Fibroblast of villous mesenchyme (primary cell): ENCODE measurements around the gene RASA3. TPM values are rescaled to one million over a fixed set of nuclear protein-coding genes. Genes with fewer than 3 reads are reported as not detected.

Source experiments
- DNase-seq: peaks from one replicate; pipeline ENCODE4 v3.0.0-alpha.2; 2010; ENCODE audit warnings: low read depth
- H3K4me3 ChIP-seq: 2 replicates; pipeline ENCODE4 v1.5.1; 2011; ENCODE audit warnings: low read depth, mild to moderate bottlenecking, low read length
- total RNA-seq: library from RNA; depleted of rRNA; stranded (reverse); fragments of >200 nt; gene quantifications from 2 replicates; pipeline ENCODE4 v1.2.3, GENCODE V29; 2012
- TF ChIP-seq, protein P1 (sequence below): IDR thresholded peaks from 2 replicates; pipeline ENCODE4 v1.5.1; 2012; ENCODE audit warnings: low read depth, mild to moderate bottlenecking, low read length; ENCODE audit not compliant: insufficient read depth

RASA3 gene
- total RNA-seq, 1 donor: 34.1 TPM

DNA sequence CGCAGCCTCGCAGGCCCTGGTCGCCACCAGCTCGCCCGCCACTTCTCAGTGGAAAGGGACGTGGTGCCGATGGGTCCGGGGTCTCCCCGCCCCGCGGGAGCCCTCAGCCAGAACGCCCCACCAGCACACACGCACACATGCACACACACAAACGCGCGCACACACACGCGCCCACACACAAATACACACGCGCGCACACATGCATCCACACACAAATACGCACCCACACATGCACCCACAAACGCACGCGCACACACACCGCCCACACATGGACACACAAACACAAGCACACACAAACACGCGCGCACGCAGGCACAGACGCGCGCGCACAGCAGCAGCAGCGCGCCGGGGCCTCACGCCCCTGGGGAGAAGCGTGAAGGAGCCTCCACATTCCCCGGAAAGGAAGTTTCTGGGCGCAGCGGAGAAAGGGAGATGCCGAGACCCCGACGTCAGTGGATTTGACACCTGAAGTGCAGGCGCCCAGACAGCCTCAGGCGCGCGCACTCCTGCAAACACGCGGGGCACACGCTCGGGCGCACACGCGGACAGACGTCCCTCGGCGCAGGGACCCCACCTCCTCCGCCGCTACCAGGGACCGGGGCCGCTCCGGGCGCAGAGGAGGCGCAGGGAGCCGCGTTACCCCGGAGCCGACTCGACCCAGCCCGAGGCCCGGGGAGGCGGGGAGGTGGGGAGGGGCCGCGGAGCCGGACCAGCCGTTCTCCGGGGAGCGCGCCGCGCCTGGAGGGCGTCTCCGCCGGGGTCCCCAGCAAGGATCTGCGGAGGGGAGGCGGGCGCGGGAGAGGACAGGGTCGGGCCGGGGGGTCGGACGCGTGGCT lies 622 bp downstream of the RASA3 start:
- DNase-seq: no peak

DNA sequence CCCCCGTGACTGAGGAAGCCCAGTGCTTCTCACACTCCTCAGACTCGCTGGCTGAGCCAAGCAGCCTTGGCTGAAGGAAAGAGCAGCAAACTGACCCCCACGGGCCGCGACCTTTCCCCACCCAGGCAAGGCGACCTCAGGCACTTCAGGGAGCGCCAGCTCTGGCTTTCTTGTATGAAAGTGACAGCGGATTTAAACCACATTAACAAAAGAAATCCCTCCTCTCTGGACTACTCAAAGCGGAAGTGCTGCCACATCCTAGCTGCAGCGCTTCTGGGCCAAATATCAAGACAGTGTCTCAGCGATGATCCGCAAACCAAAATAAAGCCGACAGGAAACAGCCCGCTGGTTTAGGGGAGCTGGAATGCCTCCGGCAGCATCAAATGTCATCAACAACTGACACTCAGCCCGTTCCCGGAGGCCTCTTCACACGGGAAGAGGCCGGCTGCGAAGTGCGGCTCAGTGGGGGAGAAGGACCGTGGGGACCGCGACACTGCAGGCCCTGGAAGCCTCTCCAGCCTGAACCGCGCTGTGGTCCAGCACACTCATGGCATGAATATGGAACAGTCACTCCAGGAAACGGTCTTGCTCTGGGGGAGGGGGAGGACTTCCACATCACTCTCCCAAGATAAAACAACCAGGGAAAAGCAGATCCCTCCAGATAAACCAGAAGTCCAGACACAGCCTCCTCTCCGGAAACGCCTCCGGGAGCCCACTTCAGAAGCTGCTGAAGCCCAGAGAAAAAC lies 1.4 kb downstream of the RASA3 start:
- DNase-seq: peak; percentile 91
- TF ChIP-seq, protein P1, sequence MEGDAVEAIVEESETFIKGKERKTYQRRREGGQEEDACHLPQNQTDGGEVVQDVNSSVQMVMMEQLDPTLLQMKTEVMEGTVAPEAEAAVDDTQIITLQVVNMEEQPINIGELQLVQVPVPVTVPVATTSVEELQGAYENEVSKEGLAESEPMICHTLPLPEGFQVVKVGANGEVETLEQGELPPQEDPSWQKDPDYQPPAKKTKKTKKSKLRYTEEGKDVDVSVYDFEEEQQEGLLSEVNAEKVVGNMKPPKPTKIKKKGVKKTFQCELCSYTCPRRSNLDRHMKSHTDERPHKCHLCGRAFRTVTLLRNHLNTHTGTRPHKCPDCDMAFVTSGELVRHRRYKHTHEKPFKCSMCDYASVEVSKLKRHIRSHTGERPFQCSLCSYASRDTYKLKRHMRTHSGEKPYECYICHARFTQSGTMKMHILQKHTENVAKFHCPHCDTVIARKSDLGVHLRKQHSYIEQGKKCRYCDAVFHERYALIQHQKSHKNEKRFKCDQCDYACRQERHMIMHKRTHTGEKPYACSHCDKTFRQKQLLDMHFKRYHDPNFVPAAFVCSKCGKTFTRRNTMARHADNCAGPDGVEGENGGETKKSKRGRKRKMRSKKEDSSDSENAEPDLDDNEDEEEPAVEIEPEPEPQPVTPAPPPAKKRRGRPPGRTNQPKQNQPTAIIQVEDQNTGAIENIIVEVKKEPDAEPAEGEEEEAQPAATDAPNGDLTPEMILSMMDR: no peak

More for the DNA sequence above, 622 bp downstream of the RASA3 start:
- H3K4me3 ChIP-seq: peak overlapping the region; percentile 82
- TF ChIP-seq, protein P1: no peak

DNA sequence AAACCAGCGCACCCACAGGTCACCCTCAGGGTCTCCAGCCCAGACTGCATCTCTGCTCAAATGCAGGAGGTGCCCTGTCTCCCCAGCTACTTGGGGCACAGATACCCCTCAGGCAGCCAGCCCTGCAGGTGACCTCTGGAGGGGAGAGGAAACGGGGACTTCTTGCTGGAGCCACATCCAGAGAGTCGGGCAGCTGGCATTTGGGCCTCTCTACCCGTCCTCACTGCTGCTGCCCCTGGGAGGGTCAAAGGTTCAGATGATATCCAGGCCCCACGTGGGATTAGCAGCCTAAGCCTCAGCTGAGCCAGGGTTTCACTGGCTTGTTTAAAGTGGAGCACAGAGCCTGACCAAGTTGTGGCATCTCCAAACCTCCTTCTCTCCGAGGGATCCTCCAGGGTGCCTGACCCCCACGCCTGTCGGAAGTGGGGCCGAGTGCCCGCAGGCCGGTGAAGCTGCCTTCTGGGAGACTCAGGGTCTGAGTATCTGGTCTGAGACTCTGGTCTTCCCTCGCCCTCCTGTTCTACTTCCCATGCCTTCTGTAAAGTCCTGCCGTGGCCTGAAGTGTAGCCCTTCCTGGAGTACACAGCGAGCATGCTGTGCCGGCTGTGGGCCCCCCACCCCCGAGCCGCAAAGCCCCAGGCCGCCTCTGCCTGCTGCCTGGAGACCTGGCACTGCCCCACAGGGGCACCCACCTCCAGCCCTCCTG lies 2.1 kb downstream of the RASA3 start:
- TF ChIP-seq, protein P1: no peak
- DNase-seq: peak; percentile 78
- H3K4me3 ChIP-seq: peak overlapping the region; percentile 82

More for the DNA sequence above, 1.4 kb downstream of the RASA3 start:
- peak overlapping the region; percentile 82 for H3K4me3 ChIP-seq

DNA sequence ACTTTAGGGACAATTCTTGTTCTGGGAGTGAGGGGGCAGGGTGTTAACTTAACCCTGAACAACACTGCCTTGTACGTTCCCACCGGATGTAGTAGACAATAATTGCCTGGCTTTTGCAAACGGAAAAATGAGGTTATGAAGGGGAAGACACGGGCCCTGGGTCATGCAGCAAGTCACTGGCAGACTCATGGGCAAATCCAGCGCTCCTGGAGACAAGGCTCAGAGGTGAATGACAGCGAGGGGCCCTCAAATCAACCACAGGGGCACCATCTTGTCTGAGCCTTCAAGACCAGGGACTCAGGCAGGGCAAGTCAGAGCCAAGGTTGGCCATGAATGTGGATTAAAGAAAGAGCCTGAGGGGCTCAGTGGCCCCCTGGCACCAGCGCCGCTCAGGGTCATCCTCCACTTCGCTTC lies 2.8 kb downstream of the RASA3 start:
- H3K4me3 ChIP-seq: peak overlapping the region; percentile 82
- TF ChIP-seq, protein P1: no peak
- DNase-seq: no peak

DNA sequence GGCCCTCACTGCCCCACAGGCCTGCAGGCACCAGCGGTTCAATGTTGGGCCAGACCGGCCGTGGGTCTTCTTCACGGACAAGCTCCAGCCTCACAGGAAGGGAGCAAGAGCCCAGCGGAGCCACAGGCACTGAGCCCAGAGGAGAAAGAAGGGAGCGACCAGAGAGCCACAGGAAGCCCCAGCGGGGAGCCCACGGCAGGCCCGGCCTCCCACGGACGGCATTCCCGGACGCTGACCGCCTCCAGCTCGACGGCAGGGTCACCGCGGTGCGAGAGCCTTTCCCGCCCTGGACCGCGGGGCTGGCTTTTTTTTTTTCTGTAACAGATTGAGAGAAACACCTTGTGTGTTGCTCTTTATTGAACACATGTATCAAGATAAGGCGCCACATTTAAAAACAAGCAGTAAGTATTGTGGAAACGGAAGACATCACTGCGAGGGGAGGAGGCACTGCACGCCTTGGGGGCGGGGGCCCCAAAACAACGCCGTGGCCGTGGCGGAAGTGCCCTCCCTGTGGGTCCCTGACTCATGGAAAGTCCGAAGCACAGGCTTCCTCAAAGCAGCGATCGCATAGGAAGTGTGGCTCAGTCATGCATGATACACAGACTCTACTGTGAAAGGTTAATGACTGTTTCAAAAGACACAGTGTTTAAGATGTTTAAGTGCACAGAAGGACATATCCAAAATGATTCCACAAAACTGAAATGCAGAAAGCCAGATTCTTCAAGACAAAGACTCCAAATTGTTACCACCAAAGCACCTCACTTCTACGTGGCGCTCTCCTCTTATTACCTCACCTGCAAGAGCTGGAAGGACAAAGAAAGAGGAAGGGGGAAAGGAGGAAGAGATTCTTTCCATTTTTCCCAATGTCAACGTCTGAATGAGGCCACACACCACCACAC lies 3.5 kb downstream of the RASA3 start:
- DNase-seq: peak; percentile 93
- TF ChIP-seq, protein P1: no peak
- peak overlapping the region; percentile 31 for H3K4me3 ChIP-seq

DNA sequence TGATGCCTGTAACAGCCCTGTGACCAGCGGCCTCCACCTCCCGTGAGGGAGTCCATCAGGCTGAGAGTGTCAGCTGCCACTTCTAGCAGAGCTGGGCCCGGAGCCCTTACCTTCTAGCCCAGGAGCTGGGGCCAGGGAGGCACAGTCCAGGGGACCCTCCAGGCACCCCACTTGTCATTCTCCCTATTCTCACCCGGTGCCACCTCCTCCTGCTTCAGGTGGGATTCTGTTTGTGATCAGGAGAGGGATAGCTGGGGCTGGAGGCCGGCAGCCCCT lies 4.1 kb downstream of the RASA3 start:
- no peak for DNase-seq
- H3K4me3 ChIP-seq: peak overlapping the region; percentile 31
- TF ChIP-seq, protein P1: no peak
